Measurements from ENCODE around the gene DSTYK.
"Not testable (repeated sequence)": the region's sequence is repeated elsewhere in the genome, so short reads cannot be mapped to it uniquely, and the experiment has no call there.

DSTYK gene

DNA sequence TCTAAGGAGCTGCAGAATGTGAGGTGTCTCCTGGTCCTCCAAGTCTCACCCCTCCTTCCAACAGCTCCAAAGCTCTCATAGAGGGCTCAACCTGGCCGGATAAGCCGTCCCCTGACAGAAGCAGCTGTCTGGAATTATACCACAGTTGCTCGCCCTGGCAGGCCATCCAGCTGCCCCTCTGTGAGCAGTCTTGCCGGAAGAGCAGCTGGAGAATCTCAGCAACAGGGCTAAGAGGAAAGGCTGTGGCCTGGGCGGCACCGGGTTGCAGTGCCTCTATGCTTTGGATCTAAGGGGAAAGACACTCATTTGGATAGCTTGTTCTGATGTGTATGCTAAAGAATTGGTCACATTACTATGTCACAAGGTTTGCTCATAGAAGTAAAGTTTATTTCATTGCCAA is 28.6 kb upstream of the DSTYK start:
- DNase-seq: no peak

DNA sequence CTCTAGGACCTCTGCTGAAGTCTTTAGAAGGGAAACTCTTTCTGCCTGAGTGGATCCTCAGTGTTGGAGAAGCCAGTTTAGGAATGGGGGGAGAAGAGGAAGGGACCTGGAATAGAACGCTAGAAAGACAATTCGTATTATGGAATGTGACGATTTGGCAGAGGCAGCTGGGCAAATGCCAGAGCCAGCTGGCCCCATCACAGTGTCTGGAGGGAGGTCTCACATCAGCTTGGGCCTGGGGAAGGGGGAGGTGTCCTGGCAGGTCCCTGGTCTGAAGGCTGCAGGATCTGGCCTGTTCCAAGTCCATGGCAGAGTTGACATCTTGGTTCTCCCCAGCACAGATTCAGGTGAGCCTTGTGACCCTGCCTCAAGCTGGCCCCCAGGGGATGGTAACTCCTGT is 27.6 kb upstream of the DSTYK start:
- DNase-seq: no peak

DNA sequence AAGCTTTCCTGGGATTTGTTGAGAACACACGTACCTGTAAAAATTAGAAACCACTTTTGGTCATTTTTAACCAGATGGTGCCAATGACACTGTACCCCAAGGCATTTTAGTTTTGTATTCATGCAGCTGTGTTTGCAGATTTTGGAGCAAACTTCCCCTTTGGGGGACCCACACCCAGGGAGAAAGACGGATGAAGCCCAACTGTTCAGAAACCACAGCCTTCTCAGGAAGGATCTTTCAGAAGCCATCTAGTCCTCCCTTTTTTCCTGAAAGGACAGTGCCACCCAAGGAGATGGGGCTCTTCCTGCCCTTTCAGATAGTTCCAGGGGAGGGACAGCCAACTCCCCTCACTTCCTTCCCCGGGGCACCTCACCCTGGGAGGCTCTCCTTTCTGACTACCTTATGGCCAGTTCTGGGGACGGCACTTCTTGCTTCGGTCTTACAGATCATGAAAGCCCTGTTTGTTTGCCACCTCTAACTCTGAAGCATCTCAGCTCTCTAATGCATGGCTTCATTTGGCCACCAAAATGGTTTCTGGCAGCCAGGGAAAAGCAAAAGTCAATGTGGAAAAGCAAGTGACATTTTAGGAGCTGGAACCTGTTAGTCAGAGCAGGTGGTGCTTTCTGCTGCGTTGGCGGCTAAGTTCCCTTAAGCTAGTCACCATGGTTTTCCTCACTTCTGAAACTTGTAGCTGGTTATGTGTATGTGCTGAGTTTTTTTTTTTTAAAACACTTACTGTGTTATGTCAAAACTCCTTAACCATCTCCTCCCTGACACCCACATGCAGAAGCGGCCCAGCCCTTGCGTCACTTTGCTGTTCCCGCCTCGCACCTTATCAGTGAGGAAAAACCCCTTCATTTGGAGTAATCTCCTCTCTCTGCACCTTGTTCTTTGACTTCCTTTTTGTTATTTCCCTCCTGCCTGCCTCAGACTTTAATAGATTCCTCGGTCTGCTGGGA is 26.3 kb upstream of the DSTYK start:
- DNase-seq: no peak

DNA sequence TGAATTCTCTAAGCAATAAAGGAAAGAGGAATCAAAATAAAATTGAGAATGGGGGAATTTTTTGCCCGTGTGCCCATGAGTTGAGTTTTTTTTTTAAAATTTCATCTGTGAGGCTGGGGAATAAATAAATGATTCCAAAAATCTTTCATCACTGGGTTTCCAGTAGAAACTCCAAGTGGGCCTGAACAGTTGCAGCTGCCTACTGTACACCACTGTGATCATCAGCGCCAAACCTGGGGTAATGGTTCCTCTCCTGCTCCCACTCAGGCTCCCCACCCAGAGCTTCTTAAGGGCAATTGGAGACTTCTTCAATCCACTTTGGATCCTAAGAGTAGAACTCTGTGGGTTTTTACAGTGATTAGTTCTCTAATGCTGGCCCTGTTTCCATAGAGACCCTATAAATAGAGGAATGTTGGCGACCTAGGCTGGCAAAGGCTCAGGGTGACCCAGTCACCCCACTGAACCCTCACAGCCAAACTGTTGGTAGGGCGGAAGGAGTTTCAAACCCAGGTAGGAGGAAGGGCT is 25.5 kb upstream of the DSTYK start:
- no peak for DNase-seq

DNA sequence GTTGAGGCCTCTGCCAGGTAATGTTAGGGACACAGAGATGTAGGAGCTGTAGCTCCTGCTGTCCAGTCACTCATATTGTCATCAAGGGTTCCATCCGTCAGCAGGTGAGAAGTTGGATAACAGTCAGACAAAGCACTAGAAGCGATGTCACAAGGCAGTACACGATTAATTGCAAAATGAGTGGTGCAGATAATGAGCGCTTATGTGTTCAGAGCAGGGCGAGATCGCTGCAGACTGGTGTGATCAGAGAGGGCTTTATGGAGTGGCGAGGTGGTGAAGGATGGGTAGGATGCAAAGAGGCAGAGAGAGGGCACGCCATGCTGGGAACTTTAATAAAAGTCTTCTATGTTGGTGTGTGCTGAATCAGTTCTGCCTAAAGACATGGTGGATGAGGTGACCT is 25.0 kb upstream of the DSTYK start:
- DNase-seq: no peak

DNA sequence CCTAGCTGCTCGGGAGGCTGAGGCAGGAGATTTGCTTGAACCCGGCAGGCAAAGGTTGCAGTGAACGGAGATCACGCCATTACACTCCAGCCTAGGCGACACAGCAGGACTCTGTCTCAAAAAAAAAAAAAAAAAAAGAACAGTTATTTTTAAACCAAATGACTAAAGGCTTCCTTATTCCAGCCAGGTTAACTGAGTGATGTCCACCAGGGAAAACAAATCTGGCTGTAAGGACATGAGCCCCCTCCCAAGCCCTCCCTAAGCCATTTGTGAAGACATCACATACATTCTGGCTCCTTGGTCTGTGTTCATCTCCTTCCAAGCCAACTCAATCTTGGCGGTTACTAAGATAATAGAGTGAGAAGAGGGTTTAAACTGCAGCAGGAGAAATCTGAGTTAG is 24.4 kb upstream of the DSTYK start:
- DNase-seq: no peak

DNA sequence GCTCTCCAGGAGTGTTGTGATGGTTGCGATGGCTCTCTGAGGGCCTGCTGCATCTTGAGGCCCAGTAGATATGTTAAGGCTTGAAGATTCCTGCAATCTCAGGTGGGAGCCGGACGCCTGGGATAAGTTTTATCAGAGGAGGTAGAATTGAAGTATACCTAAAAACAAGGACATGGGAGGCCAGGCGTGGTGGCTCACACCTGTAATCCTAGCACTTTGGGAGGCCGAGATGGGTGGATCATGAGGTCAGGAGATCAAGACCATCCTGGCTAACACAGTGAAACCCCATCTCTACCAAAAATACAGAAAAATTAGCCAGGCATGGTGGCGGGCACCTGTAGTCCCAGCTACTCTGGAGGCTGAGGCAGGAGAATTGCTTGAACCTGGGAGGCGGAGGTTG is 22.5 kb upstream of the DSTYK start:
- DNase-seq: not testable (repeated sequence)

DNA sequence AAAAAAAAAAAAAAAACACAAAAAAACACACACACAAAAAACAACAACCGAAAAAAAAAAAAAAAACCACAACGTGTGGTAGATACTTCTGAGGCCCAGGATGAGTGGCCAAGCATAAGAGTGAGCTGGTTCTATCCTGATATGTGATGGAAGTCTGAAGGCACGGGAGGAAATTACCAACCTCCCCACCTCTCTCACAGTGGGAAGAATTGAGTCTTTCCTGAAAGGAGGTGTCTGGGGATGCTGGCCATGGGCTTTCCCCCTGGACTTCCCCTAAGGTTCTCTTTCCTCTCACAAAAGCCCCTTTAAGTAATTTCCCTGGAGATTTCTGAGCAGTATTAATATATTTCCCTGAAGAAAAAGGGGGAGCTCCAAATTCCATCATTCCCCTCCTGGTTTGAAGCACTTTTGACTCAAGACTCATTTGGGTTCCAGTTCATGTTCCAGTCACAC is 21.5 kb upstream of the DSTYK start:
- DNase-seq: no peak

DNA sequence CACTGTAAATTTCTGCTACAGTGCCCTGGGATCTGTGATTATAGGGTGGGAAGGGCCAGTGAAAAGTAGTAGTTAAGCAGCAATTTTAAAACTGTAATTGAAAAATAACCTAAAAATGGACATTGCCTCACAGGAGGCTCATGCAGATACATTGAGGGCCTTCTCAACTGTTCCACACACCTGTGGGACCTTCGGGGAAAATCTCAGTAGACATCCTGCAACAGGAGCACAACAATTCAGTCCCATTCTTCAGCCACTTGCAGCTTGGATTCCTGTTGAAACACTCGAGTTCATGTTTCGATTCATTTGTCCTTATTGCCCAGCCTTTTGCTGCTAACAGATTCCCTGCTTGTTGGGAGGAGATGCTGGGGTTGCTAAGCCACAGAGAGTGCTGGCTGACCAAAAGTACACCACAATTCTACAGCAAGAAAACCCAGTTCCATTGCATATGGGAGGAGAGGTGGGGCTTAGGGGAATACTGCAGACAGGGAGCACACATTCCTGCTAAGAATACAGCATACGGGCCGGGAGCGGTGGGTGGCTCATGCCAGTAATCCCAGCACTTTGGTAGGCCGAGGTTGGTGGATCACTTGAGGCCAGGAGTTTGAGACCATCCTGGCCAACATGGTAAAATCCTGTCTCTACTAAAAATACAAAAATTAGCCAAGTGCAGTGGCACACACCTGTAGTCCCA is 20.8 kb upstream of the DSTYK start:
- no peak for DNase-seq

DNA sequence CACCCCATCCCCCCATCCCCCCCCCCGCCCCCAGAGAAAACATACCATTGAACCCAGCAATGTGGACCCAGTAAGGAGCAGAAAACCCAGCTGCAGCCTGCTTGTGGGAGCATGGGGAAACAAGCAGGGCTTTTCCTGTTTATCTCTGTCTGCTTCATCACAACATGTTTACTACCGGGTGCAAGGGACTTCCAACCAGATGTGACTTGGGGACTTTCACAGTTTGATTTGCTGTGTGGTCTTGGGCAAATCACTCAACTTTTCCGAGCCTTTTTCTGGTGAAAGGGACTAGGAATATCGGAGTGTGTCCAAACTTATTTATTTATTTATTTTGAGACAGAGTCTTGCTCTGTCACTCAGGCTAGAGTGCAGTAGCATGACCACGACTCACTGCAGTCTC is 19.5 kb upstream of the DSTYK start:
- DNase-seq: no peak

DNA sequence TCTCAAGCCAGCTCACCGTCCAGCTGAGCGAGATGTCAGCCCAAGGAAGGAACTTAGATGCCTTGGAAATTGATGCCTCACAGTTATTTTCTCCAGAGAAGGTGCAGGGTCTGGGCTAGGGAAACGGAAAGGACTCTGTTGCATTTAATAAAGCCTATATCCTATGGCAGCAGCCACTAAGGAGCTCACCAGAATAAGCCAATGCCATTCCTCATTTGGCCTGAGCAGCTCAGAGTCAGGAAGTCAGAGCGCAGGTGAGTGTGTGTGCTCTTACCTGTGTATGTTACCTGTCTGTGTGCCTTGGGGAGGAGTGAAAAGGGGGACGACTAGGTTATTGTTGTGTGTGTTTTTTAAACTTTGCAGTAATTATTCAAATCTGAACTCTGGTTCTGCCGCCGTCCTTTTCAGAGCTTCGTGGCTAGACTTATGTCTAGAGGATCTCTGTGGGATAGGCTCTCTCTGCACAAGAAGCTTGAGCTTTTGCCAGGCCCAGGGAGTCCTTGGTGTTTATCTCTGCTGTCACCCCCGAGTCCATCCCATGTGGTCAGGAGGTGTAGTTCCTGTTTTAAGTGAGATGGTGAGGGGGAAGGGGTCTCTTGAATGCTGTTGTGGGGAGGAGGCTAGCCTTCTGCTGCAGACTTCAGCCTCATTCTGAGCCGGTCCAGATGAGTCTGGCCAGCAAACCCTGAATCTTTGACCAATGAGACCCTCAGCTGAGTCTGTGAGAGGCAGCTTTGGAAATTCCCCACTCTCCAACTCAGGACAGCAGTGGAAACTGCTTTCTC is 18.6 kb upstream of the DSTYK start:
- DNase-seq: no peak

DNA sequence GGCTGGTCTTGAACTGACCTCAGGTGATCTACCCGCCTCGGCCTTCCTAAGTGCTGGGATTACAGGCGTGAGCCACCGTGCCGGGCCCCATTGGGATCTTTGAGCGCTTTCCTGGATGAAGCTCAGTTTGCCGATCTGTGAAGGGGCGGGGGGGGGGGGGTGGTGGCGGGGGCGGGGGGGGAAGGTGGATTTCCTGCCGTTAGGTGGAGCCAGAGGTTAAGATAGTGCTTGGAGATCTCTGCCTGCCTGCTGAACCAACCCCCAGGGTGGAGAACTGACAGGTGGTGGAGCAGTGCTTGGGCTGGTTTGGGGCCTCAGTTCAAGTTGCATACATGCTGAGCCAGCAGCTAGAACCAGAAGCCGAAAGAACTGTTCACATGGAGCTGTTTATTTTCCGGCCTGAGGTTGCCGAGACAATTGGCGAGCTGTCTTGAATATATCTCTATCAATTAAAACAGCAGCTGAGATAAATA is 17.9 kb upstream of the DSTYK start:
- DNase-seq: peak; percentile 75

DNA sequence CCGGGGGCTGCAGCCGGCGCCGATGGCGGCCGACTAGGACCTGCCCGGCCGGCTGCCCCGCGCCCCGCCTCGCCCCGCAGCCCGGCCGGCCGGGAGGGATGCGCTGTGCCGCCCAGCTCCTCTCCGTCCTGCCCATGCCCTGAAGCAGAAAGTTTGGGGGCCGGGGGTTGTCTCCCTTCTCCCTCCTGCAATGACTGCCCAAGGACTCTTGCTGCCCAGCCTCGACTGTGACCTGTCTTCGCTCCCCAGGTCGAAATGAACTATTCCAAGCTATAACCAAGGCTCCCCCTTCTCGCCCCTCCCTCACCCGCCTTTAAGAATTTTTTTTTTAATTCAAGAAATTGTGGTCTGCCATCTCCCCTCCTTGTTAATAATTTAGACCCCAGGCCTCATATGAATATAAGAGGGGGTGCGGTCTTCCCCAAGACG is 16.6 kb upstream of the DSTYK start:
- no peak for DNase-seq

DNA sequence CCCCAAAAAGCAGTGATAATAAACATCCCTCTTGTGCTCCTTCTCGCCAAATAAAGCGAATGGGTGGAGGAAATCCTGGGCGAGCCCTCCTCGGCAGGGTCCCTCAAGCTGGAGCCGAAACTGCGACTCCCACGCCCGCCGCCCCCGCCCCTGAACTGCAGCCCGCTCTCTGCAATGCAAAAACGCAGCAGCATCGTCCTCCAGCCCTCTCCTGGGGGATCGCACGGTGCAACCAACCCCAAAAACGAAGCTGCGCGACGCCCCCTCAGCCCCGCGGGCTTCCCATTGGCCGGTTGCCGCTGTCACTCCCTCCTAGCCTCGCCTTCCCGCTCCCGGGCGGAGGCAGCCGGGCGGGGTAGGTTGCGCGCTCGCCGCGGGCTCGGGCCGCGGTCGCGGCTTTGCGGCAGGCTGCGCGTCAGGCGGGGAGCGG is 16.1 kb upstream of the DSTYK start, which contains the start of gene TMCC2:
TMCC2 (plus strand) TSS at position 363 of the 430 bp plus-strand sequence. CDS start 619 bp downstream, outside the sequence.
- peak; percentile 76 for DNase-seq

DNA sequence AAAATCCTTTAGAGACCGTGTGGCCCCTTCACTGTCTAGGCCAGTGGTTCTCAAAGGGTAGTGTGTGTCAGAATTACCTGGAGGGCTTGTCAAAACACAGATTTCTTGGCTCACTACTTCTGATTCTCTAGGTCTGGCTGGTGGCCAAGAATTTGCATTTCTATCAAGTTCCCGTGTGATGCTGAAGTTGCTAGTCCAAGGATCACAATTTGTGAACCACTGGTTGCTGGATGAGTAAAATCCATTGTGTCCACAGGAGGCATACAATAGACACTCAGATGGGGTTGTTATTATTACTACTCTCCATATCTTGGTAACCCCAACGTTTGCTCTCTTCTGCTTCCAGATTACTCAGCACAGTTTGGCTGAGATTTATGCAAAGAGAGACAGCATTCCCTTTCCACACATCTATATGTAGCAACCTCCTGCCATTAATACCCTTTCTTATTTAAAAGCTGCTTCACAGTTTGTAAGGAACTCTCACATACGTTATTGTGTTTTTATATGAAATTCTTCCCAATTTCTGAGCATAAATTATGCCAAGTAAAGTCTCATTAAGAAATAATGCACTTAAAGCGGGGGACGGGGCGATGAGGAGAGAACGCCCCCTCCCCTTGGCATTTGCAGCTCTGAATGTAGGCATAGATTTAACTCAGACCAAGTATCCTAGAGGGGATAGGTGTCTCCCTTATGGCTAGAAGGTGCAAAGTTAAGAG is 15.5 kb upstream of the DSTYK start:
- peak; percentile 47 for DNase-seq

DNA sequence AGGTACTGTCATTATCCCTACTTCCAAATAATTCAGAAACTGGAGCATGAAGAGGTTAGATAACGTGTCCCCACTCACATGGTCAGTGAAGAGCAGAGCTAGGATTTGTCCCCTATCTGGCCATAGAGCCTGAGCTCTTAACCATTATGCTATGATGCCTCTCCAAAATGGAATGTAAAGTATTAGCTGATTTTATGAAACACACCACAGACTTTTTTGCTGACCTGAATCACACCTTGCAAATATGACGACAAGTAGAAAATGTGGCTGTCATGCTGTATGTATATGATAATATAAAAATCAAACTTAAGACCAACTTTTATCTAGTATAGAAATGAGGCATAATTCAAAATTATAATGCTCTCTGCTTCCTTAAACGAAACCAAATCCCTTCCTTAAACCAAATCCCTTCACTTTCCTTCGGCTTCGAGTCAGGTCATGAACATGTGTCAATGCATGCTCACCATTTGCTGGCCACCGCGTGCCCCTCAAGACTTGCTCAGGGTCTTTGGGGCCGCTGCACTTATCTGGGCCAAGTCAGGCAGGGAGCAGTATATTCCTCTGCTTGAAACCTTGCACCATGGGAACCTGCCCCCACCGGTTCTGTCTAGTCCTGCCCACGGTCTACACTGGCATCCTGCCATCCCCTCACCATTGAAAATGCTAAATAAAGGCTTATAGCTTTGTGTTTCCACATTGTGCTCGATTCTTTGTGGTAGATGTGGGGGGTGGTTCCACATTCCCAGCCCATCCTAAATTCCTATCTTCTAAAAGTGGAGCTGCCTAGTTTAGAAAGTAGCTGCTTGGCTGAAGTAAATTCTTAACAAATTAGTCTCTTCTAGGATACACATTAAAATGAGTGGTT is 14.6 kb upstream of the DSTYK start:
- peak; percentile 24 for DNase-seq

DNA sequence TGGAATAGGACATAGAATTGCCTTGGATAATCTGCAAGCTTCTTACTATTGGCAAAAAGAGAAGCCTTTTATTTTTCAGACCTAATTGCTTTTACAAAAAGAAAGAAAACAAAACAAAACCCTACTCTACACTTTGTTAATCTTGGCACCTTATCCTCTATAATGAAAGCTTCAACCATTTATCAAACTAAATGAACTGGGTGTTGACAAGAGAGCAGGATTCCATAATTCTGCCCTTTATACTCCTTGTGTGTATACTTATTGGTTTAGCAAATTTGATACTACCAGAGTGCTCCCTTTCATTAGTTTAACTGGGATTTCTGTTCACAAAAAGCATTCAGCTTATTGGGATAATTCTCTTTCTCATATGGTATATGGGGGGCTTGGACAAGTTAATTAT is 13.2 kb upstream of the DSTYK start:
- DNase-seq: no peak

DNA sequence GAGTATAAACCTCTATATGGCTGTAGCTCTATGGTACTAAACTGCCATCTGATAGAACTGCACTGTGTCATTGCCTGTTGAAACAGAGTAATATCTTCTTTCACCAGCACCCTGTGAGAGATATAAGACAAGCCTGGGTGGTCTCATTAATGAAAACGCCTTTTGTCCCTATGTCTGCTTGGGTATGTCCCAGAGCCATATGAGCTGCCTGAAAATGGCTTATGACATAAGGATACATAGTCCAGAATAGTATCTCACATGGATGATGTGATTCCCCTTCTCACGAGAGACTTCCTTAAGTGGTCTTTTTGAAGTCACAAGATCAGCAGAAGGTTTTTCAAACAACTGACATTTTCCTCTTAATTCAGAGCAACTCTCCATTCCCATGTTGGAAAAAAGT is 8.9 kb upstream of the DSTYK start:
- no peak for DNase-seq

DNA sequence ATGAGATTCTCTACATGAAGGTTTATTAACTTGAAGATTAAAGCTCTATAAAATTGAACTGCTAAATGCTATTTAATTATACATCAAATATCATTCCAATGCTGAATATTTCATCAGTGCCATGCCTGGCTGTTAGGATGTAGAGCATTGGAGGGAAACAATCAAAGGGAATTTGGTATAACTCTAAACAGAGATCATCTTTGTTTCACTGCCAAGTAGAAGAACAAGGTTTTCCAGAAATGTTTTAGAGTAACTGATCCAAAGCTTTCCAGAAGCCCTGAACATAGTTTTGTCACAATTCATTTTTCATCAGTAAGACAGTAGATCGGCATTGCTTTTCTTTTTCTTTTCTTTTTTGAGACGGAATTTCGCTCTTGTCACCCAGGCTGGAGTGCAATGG is 5.9 kb upstream of the DSTYK start:
- DNase-seq: no peak

DNA sequence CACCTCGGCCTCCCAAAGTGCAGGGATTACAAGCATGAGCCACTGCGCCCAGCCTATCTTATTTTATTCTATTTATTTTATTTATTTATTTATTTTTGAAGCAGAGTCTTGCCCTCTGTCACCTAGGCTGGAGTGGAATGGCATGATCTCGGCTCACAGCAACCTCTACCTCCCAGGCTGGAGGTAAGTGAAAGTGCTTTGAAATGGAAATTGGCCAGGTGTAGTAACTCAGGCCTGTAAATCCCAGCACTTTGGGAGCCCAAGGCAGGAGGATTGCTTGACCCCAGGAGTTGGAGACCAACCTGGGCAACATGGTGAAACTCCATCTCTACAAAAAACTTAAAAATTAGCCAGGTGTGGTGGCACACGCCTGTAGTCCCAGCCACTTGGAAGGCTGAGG is 5.1 kb upstream of the DSTYK start:
- DNase-seq: no peak

DNA sequence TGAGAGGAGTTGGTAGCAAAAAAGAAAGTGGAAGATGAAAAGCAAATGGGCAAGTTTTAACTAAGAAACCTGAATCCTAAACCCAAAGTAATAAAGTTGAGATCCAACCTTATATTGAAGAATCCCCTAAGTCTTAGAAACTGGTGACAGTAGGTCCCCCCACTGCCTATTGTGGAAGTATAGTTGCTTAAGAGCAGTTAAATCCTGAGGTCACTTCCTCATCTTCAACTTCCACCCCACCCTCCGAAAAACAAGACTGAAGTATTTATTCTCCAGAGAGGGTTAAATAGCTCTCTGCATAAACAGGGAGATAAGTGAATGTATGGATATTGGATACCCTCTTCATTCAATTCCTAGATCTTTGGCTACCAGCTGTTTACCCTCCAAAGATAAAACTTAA is 3.3 kb upstream of the DSTYK start:
- DNase-seq: no peak

Data from DMS79 (cell line).